Hepatocyte (in vitro differentiated cells): Measurements from ENCODE around the gene MEFV.

Source experiments
- EZH2 ChIP-seq: fragments of 200-600 bp; sonication (generic); IDR thresholded peaks from 2 replicates; pipeline ENCODE4 v1.6.1; 2016; ENCODE audit warnings: antibody characterized with exemption, mild to moderate bottlenecking, borderline replicate concordance
- EZH2phosphoT487 ChIP-seq: fragments of 200-600 bp; sonication (generic); IDR thresholded peaks from one replicate; pipeline ENCODE4 v1.6.1; 2018; ENCODE audit warnings: antibody characterized with exemption, mild to moderate bottlenecking, low read depth, moderate library complexity; ENCODE audit not compliant: unreplicated experiment, severe bottlenecking
- TF ChIP-seq, protein P1 (sequence below): fragments of 200-600 bp; sonication (generic); IDR thresholded peaks from 2 replicates; pipeline ENCODE4 v1.5.1; 2016; ENCODE audit warnings: antibody characterized with exemption, mild to moderate bottlenecking; ENCODE audit not compliant: poor library complexity

DNA sequence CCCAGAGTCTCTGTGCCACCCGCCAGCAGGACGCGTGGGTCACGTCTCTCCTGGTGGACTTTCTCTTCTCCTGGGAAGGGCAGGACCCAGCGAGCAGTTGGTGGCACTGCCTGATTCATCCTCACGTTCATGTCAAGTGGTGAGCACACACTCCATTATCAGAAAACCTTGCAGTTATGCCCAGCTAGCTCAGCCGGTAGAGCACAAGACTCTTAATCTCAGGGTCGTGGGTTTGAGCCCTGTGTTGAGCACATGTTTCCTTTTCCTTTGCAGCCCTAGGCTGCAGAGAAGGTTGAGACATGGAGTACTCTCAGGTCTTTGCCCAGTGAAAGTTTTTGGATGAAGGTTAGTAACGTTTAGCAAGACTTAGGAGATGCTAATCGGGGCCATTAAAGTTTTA is 60.5 kb downstream of the MEFV start:
- no peak for TF ChIP-seq EZH2phosphoT487
- TF ChIP-seq, protein P1, sequence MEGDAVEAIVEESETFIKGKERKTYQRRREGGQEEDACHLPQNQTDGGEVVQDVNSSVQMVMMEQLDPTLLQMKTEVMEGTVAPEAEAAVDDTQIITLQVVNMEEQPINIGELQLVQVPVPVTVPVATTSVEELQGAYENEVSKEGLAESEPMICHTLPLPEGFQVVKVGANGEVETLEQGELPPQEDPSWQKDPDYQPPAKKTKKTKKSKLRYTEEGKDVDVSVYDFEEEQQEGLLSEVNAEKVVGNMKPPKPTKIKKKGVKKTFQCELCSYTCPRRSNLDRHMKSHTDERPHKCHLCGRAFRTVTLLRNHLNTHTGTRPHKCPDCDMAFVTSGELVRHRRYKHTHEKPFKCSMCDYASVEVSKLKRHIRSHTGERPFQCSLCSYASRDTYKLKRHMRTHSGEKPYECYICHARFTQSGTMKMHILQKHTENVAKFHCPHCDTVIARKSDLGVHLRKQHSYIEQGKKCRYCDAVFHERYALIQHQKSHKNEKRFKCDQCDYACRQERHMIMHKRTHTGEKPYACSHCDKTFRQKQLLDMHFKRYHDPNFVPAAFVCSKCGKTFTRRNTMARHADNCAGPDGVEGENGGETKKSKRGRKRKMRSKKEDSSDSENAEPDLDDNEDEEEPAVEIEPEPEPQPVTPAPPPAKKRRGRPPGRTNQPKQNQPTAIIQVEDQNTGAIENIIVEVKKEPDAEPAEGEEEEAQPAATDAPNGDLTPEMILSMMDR: no peak
- TF ChIP-seq EZH2: no peak
